ENCODE results near the gene EAF2. TPM values are rescaled to one million over a fixed set of nuclear protein-coding genes. Genes with fewer than 3 reads are reported as not detected.
"Not testable (repeated sequence)": the region's sequence is repeated elsewhere in the genome, so short reads cannot be mapped to it uniquely, and the experiment has no call there.

The EAF2 gene
- total RNA-seq, 2 experiments from 2014 or later = 8.2 to 9.3 TPM

GRCh38 chr3:121822973-121823372 lies 12.0 kb upstream of the EAF2 start:
- Mint-ChIP-seq H3K9me3 (peaks cover 8% of the 10 kb centered on the region), H3K4me1 (ENCODE audit: low read depth) (peaks cover 21% of the 10 kb centered on the region), H3K36me3 (ENCODE audit: low read depth) (peaks cover 72% of the 10 kb centered on the region), H3K27ac (no peak overlapping the region), H3K4me3 (no peak overlapping the region), H3K27me3 (ENCODE audit: low read depth) (no peaks in the 10 kb centered on the region)
- CTCF ChIA-PET = no interaction called here
- no peak for DNase-seq
- intact Hi-C loops (cut with micrococcal nuclease) = no loop called here

GRCh38 chr3:121834157-121834670 lies 795 bp upstream of the EAF2 start:
- Mint-ChIP-seq H3K4me1 (ENCODE audit: low read depth) (peaks cover 36% of the 10 kb centered on the region), H3K27ac (peak overlapping the region; percentile 88), H3K27me3 (ENCODE audit: low read depth) (no peaks in the 10 kb centered on the region), H3K9me3 (no peaks in the 10 kb centered on the region), H3K4me3 (peak overlapping the region; percentile 95), H3K36me3 (ENCODE audit: low read depth) (peaks cover 31% of the 10 kb centered on the region)
- intact Hi-C loops (cut with micrococcal nuclease) = loop anchor here (2.0 to 10.0 kb wide), 5 partner anchors 401 to 1739 kb away; partner anchors contain the start of genes FAM162A, GSK3B, GTF2E1 and NDUFB4
- CTCF ChIA-PET = interaction anchor here (0.7 kb wide), 2 partner anchors 232 to 259 kb away, joined by 3 read pairs; no protein-coding TSS in a partner anchor
- DNase-seq = peak; percentile 7

- Mint-ChIP-seq H3K27ac (peak overlapping the region; percentile 88), H3K36me3 (ENCODE audit: low read depth) (peaks cover 31% of the 10 kb centered on the region), H3K4me1 (ENCODE audit: low read depth) (peaks cover 36% of the 10 kb centered on the region), H3K9me3 (no peaks in the 10 kb centered on the region), H3K4me3 (peak overlapping the region; percentile 95), H3K27me3 (ENCODE audit: low read depth) (no peaks in the 10 kb centered on the region)
- intact Hi-C loops (cut with micrococcal nuclease) = loop anchor here (1.0 to 10.0 kb wide), 14 partner anchors 86 to 1750 kb away; partner anchors contain the start of genes FAM162A, GOLGB1, GSK3B and GTF2E1
- CTCF ChIA-PET = interaction anchor here (0.6 kb wide), 1 partner anchor 161 kb away, joined by 3 read pairs; no protein-coding TSS in a partner anchor
- DNase-seq = no peak
Observed at GRCh38 chr3:121835465-121835801, 424 bp downstream of the EAF2 start.

GRCh38 chr3:121836064-121836463 lies 1.1 kb downstream of the EAF2 start:
- CTCF ChIA-PET = no interaction called here
- no peak overlapping the region for H3K27ac Mint-ChIP-seq
- peak overlapping the region; percentile 95 for H3K4me3 Mint-ChIP-seq
- peaks cover 32% of the 10 kb centered on the region for H3K4me1 Mint-ChIP-seq (ENCODE audit: low read depth)
- DNase-seq = no peak
- no peaks in the 10 kb centered on the region for H3K9me3 Mint-ChIP-seq
- H3K27me3 Mint-ChIP-seq (ENCODE audit: low read depth) = no peaks in the 10 kb centered on the region
- intact Hi-C loops (cut with micrococcal nuclease) = loop anchor here (5.0 to 10.0 kb wide), 2 partner anchors 741 to 1091 kb away; partner anchors contain the start of genes GTF2E1, PARP15 and RABL3
- peaks cover 27% of the 10 kb centered on the region for H3K36me3 Mint-ChIP-seq (ENCODE audit: low read depth)

- peaks cover 29% of the 10 kb centered on the region for H3K4me1 Mint-ChIP-seq (ENCODE audit: low read depth)
- intact Hi-C loops (cut with micrococcal nuclease) = loop anchor here (5.0 to 10.0 kb wide), 2 partner anchors 741 to 1092 kb away; partner anchors contain the start of genes GTF2E1, PARP15 and RABL3
- no peak for DNase-seq
- H3K27me3 Mint-ChIP-seq (ENCODE audit: low read depth) = no peaks in the 10 kb centered on the region
- CTCF ChIA-PET = no interaction called here
- peak overlapping the region; percentile 95 for H3K4me3 Mint-ChIP-seq
- H3K27ac Mint-ChIP-seq = no peak overlapping the region
- H3K36me3 Mint-ChIP-seq (ENCODE audit: low read depth) = peaks cover 26% of the 10 kb centered on the region
- H3K9me3 Mint-ChIP-seq = no peaks in the 10 kb centered on the region
Observed at GRCh38 chr3:121836481-121836880, 1.5 kb downstream of the EAF2 start.

- peaks cover 10% of the 10 kb centered on the region for H3K4me1 Mint-ChIP-seq (ENCODE audit: low read depth)
- CTCF ChIA-PET = no interaction called here
- intact Hi-C loops (cut with micrococcal nuclease) = loop anchor here (5.0 to 10.0 kb wide), 2 partner anchors 737 to 1095 kb away; partner anchors contain the start of genes GTF2E1, PARP15 and RABL3
- no peaks in the 10 kb centered on the region for H3K9me3 Mint-ChIP-seq
- H3K27me3 Mint-ChIP-seq (ENCODE audit: low read depth) = no peaks in the 10 kb centered on the region
- H3K36me3 Mint-ChIP-seq (ENCODE audit: low read depth) = peaks cover 5% of the 10 kb centered on the region
- DNase-seq = no peak
- no peak overlapping the region for H3K4me3 Mint-ChIP-seq
- H3K27ac Mint-ChIP-seq = no peak overlapping the region
Observed at GRCh38 chr3:121839962-121840361, 5.0 kb downstream of the EAF2 start.

GRCh38 chr3:121844892-121845291 lies 9.9 kb downstream of the EAF2 start:
- Mint-ChIP-seq H3K9me3 (no peaks in the 10 kb centered on the region), H3K36me3 (ENCODE audit: low read depth) (peaks cover 9% of the 10 kb centered on the region), H3K4me3 (no peak overlapping the region), H3K27ac (no peak overlapping the region), H3K27me3 (ENCODE audit: low read depth) (no peaks in the 10 kb centered on the region), H3K4me1 (ENCODE audit: low read depth) (no peaks in the 10 kb centered on the region)
- CTCF ChIA-PET = no interaction called here
- no peak for DNase-seq
- intact Hi-C loops (cut with micrococcal nuclease) = no loop called here

- intact Hi-C loops (cut with micrococcal nuclease) = loop anchor here (5.0 kb wide), 1 partner anchor 305 kb away; the partner anchor contains the start of gene POLQ
Observed at GRCh38 chr3:121852256-121852655, 17.2 kb downstream of the EAF2 start.

GRCh38 chr3:121855555-121855954 lies 20.5 kb downstream of the EAF2 start:
- peaks cover 3% of the 10 kb centered on the region for H3K9me3 Mint-ChIP-seq
- H3K36me3 Mint-ChIP-seq (ENCODE audit: low read depth) = peaks cover 27% of the 10 kb centered on the region
- no peak overlapping the region for H3K4me3 Mint-ChIP-seq
- no peak overlapping the region for H3K27ac Mint-ChIP-seq
- DNase-seq = peak; percentile 5
- H3K27me3 Mint-ChIP-seq (ENCODE audit: low read depth) = no peaks in the 10 kb centered on the region
- H3K4me1 Mint-ChIP-seq (ENCODE audit: low read depth) = no peaks in the 10 kb centered on the region
- intact Hi-C loops (cut with micrococcal nuclease) = loop anchor here (1.0 kb wide), 1 partner anchor 237 kb away; no protein-coding TSS in a partner anchor
- CTCF ChIA-PET = no interaction called here

More at GRCh38 chr3:121852256-121852655, 17.2 kb downstream of the EAF2 start:
- Mint-ChIP-seq H3K36me3 (ENCODE audit: low read depth) (peaks cover 6% of the 10 kb centered on the region), H3K9me3 (no peaks in the 10 kb centered on the region), H3K4me1 (ENCODE audit: low read depth) (no peaks in the 10 kb centered on the region), H3K27me3 (ENCODE audit: low read depth) (no peaks in the 10 kb centered on the region), H3K27ac (no peak overlapping the region), H3K4me3 (no peak overlapping the region)
- CTCF ChIA-PET = interaction anchor here (0.6 kb wide), 1 partner anchor 1285 kb away, joined by 4 read pairs; no protein-coding TSS in a partner anchor
- no peak for DNase-seq

- H3K4me3 Mint-ChIP-seq; intact Hi-C loops (cut with micrococcal nuclease); DNase-seq; H3K27me3 Mint-ChIP-seq (ENCODE audit: low read depth); H3K9me3 Mint-ChIP-seq; H3K4me1 Mint-ChIP-seq (ENCODE audit: low read depth); H3K27ac Mint-ChIP-seq: not testable (repeated sequence)
- peaks cover 38% of the 10 kb centered on the region for H3K36me3 Mint-ChIP-seq (ENCODE audit: low read depth)
- CTCF ChIA-PET = interaction anchor here (0.6 kb wide), 1 partner anchor 385 kb away, joined by 3 read pairs; no protein-coding TSS in a partner anchor
Observed at GRCh38 chr3:121857778-121858177, 22.8 kb downstream of the EAF2 start.

GRCh38 chr3:121863247-121863646 lies 28.2 kb downstream of the EAF2 start:
- H3K27ac Mint-ChIP-seq; H3K9me3 Mint-ChIP-seq; CTCF ChIA-PET; H3K27me3 Mint-ChIP-seq (ENCODE audit: low read depth); H3K4me3 Mint-ChIP-seq; H3K4me1 Mint-ChIP-seq (ENCODE audit: low read depth); intact Hi-C loops (cut with micrococcal nuclease); DNase-seq: not testable (repeated sequence)
- peaks cover 41% of the 10 kb centered on the region for H3K36me3 Mint-ChIP-seq (ENCODE audit: low read depth)

GRCh38 chr3:121863801-121864200 lies 28.8 kb downstream of the EAF2 start:
- H3K27me3 Mint-ChIP-seq (ENCODE audit: low read depth) = no peaks in the 10 kb centered on the region
- no peaks in the 10 kb centered on the region for H3K4me1 Mint-ChIP-seq (ENCODE audit: low read depth)
- no peak overlapping the region for H3K27ac Mint-ChIP-seq
- H3K36me3 Mint-ChIP-seq (ENCODE audit: low read depth) = peaks cover 37% of the 10 kb centered on the region
- intact Hi-C loops (cut with micrococcal nuclease) = no loop called here
- no peak for DNase-seq
- CTCF ChIA-PET = no interaction called here
- no peaks in the 10 kb centered on the region for H3K9me3 Mint-ChIP-seq
- H3K4me3 Mint-ChIP-seq = no peak overlapping the region

- H3K4me1 Mint-ChIP-seq (ENCODE audit: low read depth) = peaks cover 6% of the 10 kb centered on the region
- CTCF ChIA-PET = no interaction called here
- H3K9me3 Mint-ChIP-seq = no peaks in the 10 kb centered on the region
- no peak overlapping the region for H3K27ac Mint-ChIP-seq
- no peaks in the 10 kb centered on the region for H3K27me3 Mint-ChIP-seq (ENCODE audit: low read depth)
- peaks cover 12% of the 10 kb centered on the region for H3K36me3 Mint-ChIP-seq (ENCODE audit: low read depth)
- H3K4me3 Mint-ChIP-seq = no peak overlapping the region
- intact Hi-C loops (cut with micrococcal nuclease) = no loop called here
- no peak for DNase-seq
Observed at GRCh38 chr3:121869736-121870135, 34.7 kb downstream of the EAF2 start.
